Spleen (tissue), 11 donors: ENCODE measurements around the gene ANP32B. TPM values are rescaled to one million over a fixed set of nuclear protein-coding genes. Genes with fewer than 3 reads are reported as not detected.
"Not testable (repeated sequence)": the region's sequence is repeated elsewhere in the genome, so short reads cannot be mapped to it uniquely, and the experiment has no call there.

ENCODE experiments used
- DNase-seq: peaks from one replicate; pipeline ENCODE4 v3.0.0-alpha.2; 2020
- H3K27ac ChIP-seq, 8 donors: fragments of 200-600 bp; sonication (generic) in 7 of 8; 1 replicate in 4 of 8; 2 replicates in 4 of 8; pipeline versions ENCODE4 v1.5.0 to v1.8.0; 2016 to 2021; ENCODE audit warnings: inconsistent platforms in 4 of 8, mild to moderate bottlenecking in 4 of 8, moderate library complexity in 1 of 8
- H3K27me3 ChIP-seq, 7 donors: fragments of 200-600 bp; sonication (generic) in 6 of 7; replicated peaks in 1 of 7; 1 replicate in 4 of 7; 2 replicates in 3 of 7; pipeline versions ENCODE4 v1.5.0 to v1.8.0; 2016 to 2021; ENCODE audit warnings: inconsistent platforms in 3 of 7, mild to moderate bottlenecking in 1 of 7
- H3K36me3 ChIP-seq, 6 donors: fragments of 200-600 bp; sonication (generic) in 5 of 6; 1 replicate in 4 of 6; 2 replicates in 2 of 6; pipeline versions ENCODE4 v1.5.0 to v1.8.0; 2016 to 2021; ENCODE audit warnings: inconsistent platforms in 2 of 6
- H3K4me1 ChIP-seq, 6 donors: fragments of 200-600 bp; sonication (generic) in 5 of 6; 1 replicate in 3 of 6; 2 replicates in 3 of 6; pipeline versions ENCODE4 v1.5.0 to v1.8.0; 2016 to 2021; ENCODE audit warnings: inconsistent platforms in 3 of 6
- H3K4me3 ChIP-seq, 8 donors: fragments of 200-600 bp; sonication (generic) in 7 of 8; 1 replicate in 4 of 8; 2 replicates in 4 of 8; pipeline versions ENCODE4 v1.5.0 to v1.8.0; 2016 to 2021; ENCODE audit warnings: inconsistent platforms in 4 of 8, mild to moderate bottlenecking in 4 of 8, moderate library complexity in 2 of 8
- H3K9me3 ChIP-seq, 8 donors: fragments of 200-600 bp; sonication (generic) in 7 of 8; 1 replicate in 4 of 8; 2 replicates in 4 of 8; pipeline versions ENCODE4 v1.5.0 to v1.8.0; 2016 to 2021; ENCODE audit warnings: inconsistent platforms in 4 of 8
- POLR2A ChIP-seq, 3 donors: fragments of 450-650 bp; IDR thresholded peaks; one replicate each; pipeline ENCODE4 v1.5.1; 2017; ENCODE audit warnings: antibody characterized with exemption in 3 of 3, mild to moderate bottlenecking in 1 of 3
- POLR2AphosphoS5 ChIP-seq, 3 donors: sonication (generic); formaldehyde crosslinking; IDR thresholded peaks; one replicate each; pipeline ENCODE4 v1.5.1; 2017; ENCODE audit warnings: antibody characterized with exemption in 3 of 3
- WGBS, 5 donors: extraction: QIAGEN DNeasy Blood & Tissue Kit in 3 of 5; methylation state at CpG; one replicate each; pipeline versions ENCODE4 v1.1.5 to v1.1.7; 2013 to 2018; 5-methylcytosine and 5-hydroxymethylcytosine counted together
- intact Hi-C: fragments of 100-400 bp; cut with DNase I; formaldehyde crosslinking; loops from one replicate; pipeline ENCODE4 v1.15.0; 2023; ENCODE audit warnings: low total_unique reads
- polyA plus RNA-seq, 3 donors: library from polyadenylated mRNA; stranded (reverse); fragments of 200-250 nt; gene quantifications; one replicate each; pipeline ENCODE4 v1.2.1, GENCODE V29; 2013
- total RNA-seq, 7 donors: library from RNA; depleted of rRNA in 3 of 7; stranded (reverse); fragments of >200 nt in 3 of 7; fragmentation: NEBNext Ultra II Directional in 4 of 7; extraction: Animal tissue kit (Norgen Biotek cat#: 25700) in 4 of 7; gene quantifications; one replicate each; pipeline versions ENCODE4 v1.1.0 to v1.2.1, GENCODE V29; 2016 to 2021
- TF ChIP-seq, protein P1 (sequence below), 11 experiments: fragments of 200-600 bp in 7 of 11; fragments of 450-650 bp in 4 of 11; sonication (generic) in 4 of 11; IDR thresholded peaks in 8 of 11; conservative IDR thresholded peaks in 3 of 11; 1 replicate in 7 of 11; 2 replicates in 4 of 11; pipeline versions ENCODE4 v1.4.0 to v1.8.0; 2016 to 2021; ENCODE audit warnings: antibody characterized with exemption in 11 of 11, inconsistent platforms in 4 of 11, mild to moderate bottlenecking in 1 of 11
- donor health status: healthy with polysubstance abuse.
- donor health status: DM: no; HTN: no; CAD: no; lungs with moderate emphysema.
- donor health status: DM: no; HTN: no; CAD: no.
- donor health status: Bipolar disorder and iron deficiency.
- donor health status: healthy.
- donor health status: DM: no; HTN: no; CAD: no.
- donor health status: DM: yes; HTN: yes; CAD: no.

Gene ANP32B
- total and polyA plus RNA-seq, 10 donors, result 39.1 to 156 (median 113) TPM

DNA sequence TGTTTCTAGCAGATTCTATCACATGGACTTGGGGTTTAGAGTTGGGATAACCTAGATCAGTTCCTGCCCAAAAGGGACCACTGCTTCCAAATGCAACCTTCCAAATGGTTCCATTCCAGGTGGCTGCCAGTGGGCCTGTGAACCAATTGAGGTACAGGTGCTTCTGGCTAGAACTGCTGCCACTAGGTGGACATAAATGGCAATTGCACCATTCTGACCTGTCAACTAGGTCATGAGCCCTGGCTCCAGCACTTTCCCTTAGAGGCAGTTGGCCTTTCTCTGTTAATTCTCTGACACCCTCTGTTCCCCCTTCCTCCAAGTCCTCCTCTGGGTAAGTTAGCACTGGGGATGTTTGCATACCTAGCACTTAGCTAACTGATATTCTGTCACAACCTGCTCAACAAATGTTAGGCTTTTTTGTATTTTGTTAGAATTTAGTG, 28.6 kb upstream of the ANP32B start:
- Histone ChIP-seq H3K36me3 (no peaks in the 10 kb centered on the region), H3K4me1 (no peaks in the 10 kb centered on the region), H3K27ac (no peak overlapping the region), H3K9me3 (peaks cover 0 to 8% (median 0%) of the 10 kb centered on the region in 8 donors), H3K27me3 (peaks cover 0 to 20% (median 0%) of the 10 kb centered on the region in 7 donors), H3K4me3 (no peak overlapping the region)
- DNase-seq, result no peak
- TF ChIP-seq, protein P1, sequence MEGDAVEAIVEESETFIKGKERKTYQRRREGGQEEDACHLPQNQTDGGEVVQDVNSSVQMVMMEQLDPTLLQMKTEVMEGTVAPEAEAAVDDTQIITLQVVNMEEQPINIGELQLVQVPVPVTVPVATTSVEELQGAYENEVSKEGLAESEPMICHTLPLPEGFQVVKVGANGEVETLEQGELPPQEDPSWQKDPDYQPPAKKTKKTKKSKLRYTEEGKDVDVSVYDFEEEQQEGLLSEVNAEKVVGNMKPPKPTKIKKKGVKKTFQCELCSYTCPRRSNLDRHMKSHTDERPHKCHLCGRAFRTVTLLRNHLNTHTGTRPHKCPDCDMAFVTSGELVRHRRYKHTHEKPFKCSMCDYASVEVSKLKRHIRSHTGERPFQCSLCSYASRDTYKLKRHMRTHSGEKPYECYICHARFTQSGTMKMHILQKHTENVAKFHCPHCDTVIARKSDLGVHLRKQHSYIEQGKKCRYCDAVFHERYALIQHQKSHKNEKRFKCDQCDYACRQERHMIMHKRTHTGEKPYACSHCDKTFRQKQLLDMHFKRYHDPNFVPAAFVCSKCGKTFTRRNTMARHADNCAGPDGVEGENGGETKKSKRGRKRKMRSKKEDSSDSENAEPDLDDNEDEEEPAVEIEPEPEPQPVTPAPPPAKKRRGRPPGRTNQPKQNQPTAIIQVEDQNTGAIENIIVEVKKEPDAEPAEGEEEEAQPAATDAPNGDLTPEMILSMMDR (IDR thresholded peaks at IDR 0.05 in 8 of 11, conservative IDR thresholded peaks at IDR 0.05 in 3 of 11), result peak; percentile 31 to 74 (median 56)
- TF ChIP-seq POLR2AphosphoS5 (IDR thresholded peaks at IDR 0.05), result no peak
- intact Hi-C loops, result no loop called here

DNA sequence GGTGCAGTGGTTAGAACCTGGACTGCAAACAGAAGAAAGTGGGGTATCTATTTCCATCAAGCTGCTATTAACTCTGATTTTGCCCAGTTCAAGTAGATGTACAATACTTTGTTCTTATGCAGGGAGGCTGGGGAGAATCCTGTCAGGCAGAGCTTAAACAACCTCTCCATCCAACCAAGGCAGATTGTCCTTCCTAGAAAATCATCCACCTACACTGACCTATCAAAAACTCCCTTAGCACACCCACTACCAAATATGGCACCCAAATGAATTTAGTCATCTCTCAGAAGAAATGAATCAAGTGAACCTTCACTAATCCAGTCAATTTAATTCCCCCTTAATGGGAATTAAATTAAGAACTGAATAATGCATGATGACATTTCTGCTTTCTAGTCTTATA, 26.8 kb upstream of the ANP32B start:
- no peaks in the 10 kb centered on the region for H3K4me1 ChIP-seq
- H3K4me3 ChIP-seq, result no peak overlapping the region
- H3K27ac ChIP-seq, result no peak overlapping the region
- H3K9me3 ChIP-seq, result no peaks in the 10 kb centered on the region
- intact Hi-C loops, result no loop called here
- no peak for DNase-seq
- H3K27me3 ChIP-seq, result peaks cover 0 to 11% (median 0%) of the 10 kb centered on the region in 7 donors
- H3K36me3 ChIP-seq, result no peaks in the 10 kb centered on the region
- TF ChIP-seq POLR2A (IDR thresholded peaks at IDR 0.05), result no peak
- TF ChIP-seq, protein P1 (IDR thresholded peaks at IDR 0.05 in 8 of 11, conservative IDR thresholded peaks at IDR 0.05 in 3 of 11), result no peak
- no peak for TF ChIP-seq POLR2AphosphoS5 (IDR thresholded peaks at IDR 0.05)

DNA sequence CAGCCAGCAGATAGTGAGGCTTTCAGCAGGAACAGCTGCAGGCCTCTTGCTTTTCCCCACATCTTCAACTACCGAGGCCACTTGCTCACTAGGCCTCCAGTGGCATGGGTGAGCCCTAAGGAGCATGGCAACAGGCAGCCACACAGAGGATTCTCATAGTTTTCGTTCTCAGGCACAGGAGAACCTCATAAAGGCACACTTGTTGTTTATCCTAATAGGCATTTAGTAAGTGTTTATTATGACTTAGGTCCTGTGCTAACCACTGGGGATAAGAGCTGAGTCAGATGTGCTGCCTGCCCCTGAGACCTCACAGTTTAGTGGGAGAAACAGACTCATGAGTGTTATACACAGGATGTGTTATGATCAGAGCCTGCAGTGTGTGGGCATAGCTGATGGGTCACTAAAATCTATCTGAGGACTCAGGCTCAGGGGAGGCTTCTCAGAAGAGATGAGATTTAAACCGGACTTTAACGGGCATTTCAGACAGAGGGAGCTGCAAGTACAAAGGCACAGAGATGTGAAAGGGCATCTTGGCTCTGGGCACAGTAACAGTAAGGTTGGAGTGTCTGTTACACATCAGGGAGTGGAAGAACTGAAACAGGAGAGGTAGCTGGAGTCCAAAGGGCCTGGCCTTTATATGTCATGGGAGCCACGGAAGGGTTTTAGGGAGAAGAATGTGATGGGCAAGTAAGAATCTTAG, 24.2 kb upstream of the ANP32B start:
- intact Hi-C loops, result no loop called here
- no peaks in the 10 kb centered on the region for H3K4me1 ChIP-seq
- TF ChIP-seq, protein P1 (IDR thresholded peaks at IDR 0.05 in 8 of 11, conservative IDR thresholded peaks at IDR 0.05 in 3 of 11), result no peak
- TF ChIP-seq POLR2AphosphoS5 (IDR thresholded peaks at IDR 0.05) (no peak), POLR2A (IDR thresholded peaks at IDR 0.05) (no peak)
- 77 to 89% (median 83%) methylated on average over 5 of the region's 5 CpGs for WGBS, 5 donors
- H3K9me3 ChIP-seq, result no peaks in the 10 kb centered on the region
- H3K27me3 ChIP-seq, result no peaks in the 10 kb centered on the region
- H3K36me3 ChIP-seq, result no peaks in the 10 kb centered on the region
- H3K27ac ChIP-seq, result no peak overlapping the region
- no peak for DNase-seq
- no peak overlapping the region for H3K4me3 ChIP-seq

DNA sequence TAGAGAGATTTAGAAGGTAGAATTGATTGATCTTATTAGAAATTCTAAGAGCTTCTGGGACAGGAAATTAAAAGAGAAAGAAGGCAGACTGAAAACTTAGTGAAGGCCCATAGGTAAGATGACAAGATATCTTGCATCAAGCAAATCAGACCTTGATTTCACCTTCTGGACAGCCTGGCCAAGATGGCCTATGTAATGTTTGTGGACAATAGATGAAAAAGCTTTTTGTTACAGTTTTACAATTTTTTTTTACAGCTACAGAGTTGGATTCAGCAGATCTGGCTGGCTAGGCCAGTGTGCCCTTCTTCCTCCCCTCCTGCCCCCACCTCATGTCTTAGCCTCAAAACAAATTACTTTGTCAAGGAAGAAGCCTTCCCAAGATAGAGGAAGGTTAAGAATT, 23.6 kb upstream of the ANP32B start:
- no peak for DNase-seq
- intact Hi-C loops, result no loop called here
- Histone ChIP-seq H3K27ac (no peak overlapping the region), H3K4me1 (no peaks in the 10 kb centered on the region), H3K27me3 (no peaks in the 10 kb centered on the region), H3K9me3 (no peaks in the 10 kb centered on the region), H3K36me3 (no peaks in the 10 kb centered on the region), H3K4me3 (no peak overlapping the region)
- TF ChIP-seq POLR2A (IDR thresholded peaks at IDR 0.05) (no peak), POLR2AphosphoS5 (IDR thresholded peaks at IDR 0.05) (no peak)
- TF ChIP-seq, protein P1 (IDR thresholded peaks at IDR 0.05 in 8 of 11, conservative IDR thresholded peaks at IDR 0.05 in 3 of 11), result no peak

DNA sequence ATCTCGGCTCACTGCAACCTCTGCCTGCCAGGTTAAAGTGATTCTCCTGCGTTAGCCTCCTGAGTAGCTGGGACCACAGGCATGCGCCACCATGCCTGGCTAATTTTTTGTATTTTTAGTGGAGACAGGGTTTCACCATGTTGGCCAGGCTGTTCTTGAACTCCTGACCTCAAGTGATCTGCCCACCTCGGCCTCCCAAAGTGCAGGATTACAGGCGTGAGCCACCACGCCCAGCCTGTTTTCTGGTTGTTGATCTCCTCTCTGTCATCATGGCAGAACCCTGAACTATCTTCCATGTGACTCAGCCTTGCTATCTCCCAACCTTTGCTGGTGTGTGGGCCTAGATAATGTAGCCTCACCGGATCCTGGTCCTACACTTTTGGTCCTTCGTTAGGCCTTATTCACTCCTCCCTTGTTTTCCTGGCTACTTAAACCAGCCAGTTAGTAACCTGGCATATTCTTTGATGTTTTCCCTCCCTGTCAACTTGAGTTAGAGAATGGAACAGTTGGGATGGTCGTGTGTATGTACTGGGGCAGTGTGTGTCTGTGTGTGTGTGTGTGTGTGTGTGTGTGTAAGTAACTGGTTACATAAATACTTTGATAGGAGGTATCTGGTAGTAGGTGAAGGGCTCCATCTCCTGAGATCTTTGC, 22.3 kb upstream of the ANP32B start:
- H3K4me1 ChIP-seq, intact Hi-C loops, H3K4me3 ChIP-seq, H3K9me3 ChIP-seq, DNase-seq, H3K27ac ChIP-seq, H3K27me3 ChIP-seq, H3K36me3 ChIP-seq: not testable (repeated sequence)
- 84 to 93% (median 89%) methylated on average over 9 of the region's 9 CpGs for WGBS, 5 donors
